Stimulated activated CD4-positive, alpha-beta T cell treated with anti-CD3 and anti-CD28 coated beads, Interleukin-4, amount 100 ng/mL, for 1 hour (primary cell): ENCODE results near the gene SPATA7.

Experiments used
- DNase-seq: peaks from one replicate; pipeline ENCODE4 v3.0.0-alpha.2; 2020

The SPATA7 gene

GRCh38 chr14:88421286-88421685 is 35.8 kb downstream of the SPATA7 start:
- no peak for DNase-seq

- DNase-seq: no peak
Measured at GRCh38 chr14:88422047-88422446, 36.6 kb downstream of the SPATA7 start.

GRCh38 chr14:88422919-88423650 is 37.6 kb downstream of the SPATA7 start:
- no peak for DNase-seq

- DNase-seq: no peak
Measured at GRCh38 chr14:88424573-88424972, 39.1 kb downstream of the SPATA7 start.

GRCh38 chr14:88426271-88426670 is 40.8 kb downstream of the SPATA7 start:
- DNase-seq: no peak

GRCh38 chr14:88430976-88431375 is 45.5 kb downstream of the SPATA7 start:
- DNase-seq: no peak

GRCh38 chr14:88437658-88438057 is 52.2 kb downstream of the SPATA7 start:
- DNase-seq: no peak

- no peak for DNase-seq
Measured at GRCh38 chr14:88439088-88439487, 53.6 kb downstream of the SPATA7 start.

GRCh38 chr14:88452231-88452630 is 66.8 kb downstream of the SPATA7 start:
- DNase-seq: no peak

- DNase-seq: no peak
Measured at GRCh38 chr14:88454886-88455285, 69.4 kb downstream of the SPATA7 start.

GRCh38 chr14:88463318-88463717 is 77.9 kb downstream of the SPATA7 start:
- no peak for DNase-seq

GRCh38 chr14:88468406-88468805 is 82.9 kb downstream of the SPATA7 start:
- no peak for DNase-seq

GRCh38 chr14:88470542-88471440 is 85.3 kb downstream of the SPATA7 start:
- no peak for DNase-seq

GRCh38 chr14:88473791-88474190 is 88.3 kb downstream of the SPATA7 start:
- no peak for DNase-seq

GRCh38 chr14:88476214-88476774 is 90.8 kb downstream of the SPATA7 start:
- DNase-seq: no peak

GRCh38 chr14:88476825-88477224 is 91.4 kb downstream of the SPATA7 start:
- DNase-seq: no peak

- no peak for DNase-seq
Measured at GRCh38 chr14:88477513-88478250, 92.2 kb downstream of the SPATA7 start.

GRCh38 chr14:88478931-88479330 is 93.5 kb downstream of the SPATA7 start:
- DNase-seq: no peak

- no peak for DNase-seq
Measured at GRCh38 chr14:88479574-88479987, 94.1 kb downstream of the SPATA7 start.

- DNase-seq: no peak
Measured at GRCh38 chr14:88481059-88481458, 95.6 kb downstream of the SPATA7 start.

GRCh38 chr14:88481794-88482193 is 96.3 kb downstream of the SPATA7 start:
- DNase-seq: no peak

- DNase-seq: no peak
Measured at GRCh38 chr14:88482524-88482923, 97.1 kb downstream of the SPATA7 start.
